Measurements from ENCODE around the gene GANAB. TPM values are rescaled to one million over a fixed set of nuclear protein-coding genes. Genes with fewer than 3 reads are reported as not detected.

GANAB gene
- total and polyA plus RNA-seq, 2 donors (not counting 1 experiment from before 2014, with no cell fraction given) = 279 to 328 TPM

DNA sequence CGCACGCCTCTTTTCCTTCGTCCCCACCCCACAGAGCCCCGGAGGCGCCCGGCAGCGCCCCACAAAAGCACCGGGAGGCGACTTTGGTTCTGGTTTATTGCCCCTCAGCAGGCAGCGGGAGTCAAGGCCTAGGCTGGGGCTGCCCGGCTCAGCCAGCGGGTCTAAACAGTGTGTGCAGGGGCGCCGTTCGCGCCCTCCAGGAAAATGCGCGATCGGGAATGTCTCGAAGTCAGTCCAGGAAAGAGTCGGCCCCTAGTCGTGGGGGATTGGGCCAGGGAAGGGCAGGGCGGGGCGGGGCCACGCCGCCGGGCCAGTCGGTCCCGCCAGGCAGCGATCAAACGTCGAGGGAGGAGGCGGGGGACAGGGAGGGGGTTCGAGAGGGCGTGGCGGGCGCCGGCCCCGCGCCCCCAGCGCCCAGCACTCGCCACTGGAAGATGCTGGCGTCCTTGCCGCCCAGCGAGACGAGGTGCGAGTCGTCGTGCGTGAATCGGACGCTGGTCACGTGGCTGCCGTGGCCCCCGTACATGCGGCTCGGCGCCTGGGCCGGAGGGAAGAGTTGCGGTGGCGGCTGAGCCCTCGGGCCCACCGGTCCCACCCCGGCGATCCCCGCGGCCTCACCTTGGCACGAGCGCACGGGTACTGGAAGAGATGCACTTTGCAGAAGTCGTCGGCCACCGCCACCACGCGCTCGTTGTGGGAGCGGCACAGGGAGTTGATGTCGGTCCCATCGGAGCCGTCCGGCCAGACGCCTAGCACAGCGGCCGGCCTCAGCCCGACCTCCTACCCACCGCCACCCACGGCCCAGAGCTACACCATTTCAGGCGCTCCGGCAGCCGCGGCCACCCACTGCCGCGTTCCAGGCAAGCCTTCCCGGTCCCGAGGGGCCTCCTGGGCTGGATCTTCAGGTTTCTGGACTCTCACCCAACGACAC is 44.0 kb downstream of the GANAB start:
- Histone ChIP-seq H3K79me2 (ENCODE audit: control insufficient read depth, insufficient read depth, low read length) (peaks cover 36% of the 10 kb centered on the region), H3K4me2 (ENCODE audit: extremely low read depth, insufficient read depth, low read length) (peak overlapping the region; percentile 85), H3K9ac (ENCODE audit: insufficient read depth, low read length) (peak overlapping the region; percentile 26), H4K20me1 (ENCODE audit: control insufficient read depth, extremely low read depth, insufficient read depth, low read length) (no peaks in the 10 kb centered on the region), H3K9me3 (ENCODE audit: control insufficient read depth, insufficient read depth, low read depth, low read length) (no peaks in the 10 kb centered on the region), H3K27me3 (ENCODE audit: control insufficient read depth, insufficient read depth, low read length) (no peaks in the 10 kb centered on the region), H3K4me1 (ENCODE audit: control insufficient read depth, extremely low read depth, insufficient read depth, low read length) (peaks cover 6% of the 10 kb centered on the region), H3K36me3 (ENCODE audit: control insufficient read depth, insufficient read depth, low read length) (peaks cover 14% of the 10 kb centered on the region), H2AFZ (ENCODE audit: low read length) (peak overlapping the region; percentile 10), H3K4me3 (replicated peaks in 1 of 4; ENCODE audit: control extremely low read depth in 1 of 4, insufficient read depth in 1 of 4, low read depth in 3 of 4, low read length in 4 of 4) (peak overlapping the region; percentile 36 to 77 (median 49)), H3K27ac (ENCODE audit: insufficient read depth, low read length) (peak overlapping the region; percentile 92)
- DNase-seq (ENCODE audit: low read depth in 2 of 2) = peak; percentile 21 to 70
- no peak for TF ChIP-seq EZH2 (IDR thresholded peaks at IDR 0.05; ENCODE audit: low read length, missing control alignments)
- TF ChIP-seq, protein P1, sequence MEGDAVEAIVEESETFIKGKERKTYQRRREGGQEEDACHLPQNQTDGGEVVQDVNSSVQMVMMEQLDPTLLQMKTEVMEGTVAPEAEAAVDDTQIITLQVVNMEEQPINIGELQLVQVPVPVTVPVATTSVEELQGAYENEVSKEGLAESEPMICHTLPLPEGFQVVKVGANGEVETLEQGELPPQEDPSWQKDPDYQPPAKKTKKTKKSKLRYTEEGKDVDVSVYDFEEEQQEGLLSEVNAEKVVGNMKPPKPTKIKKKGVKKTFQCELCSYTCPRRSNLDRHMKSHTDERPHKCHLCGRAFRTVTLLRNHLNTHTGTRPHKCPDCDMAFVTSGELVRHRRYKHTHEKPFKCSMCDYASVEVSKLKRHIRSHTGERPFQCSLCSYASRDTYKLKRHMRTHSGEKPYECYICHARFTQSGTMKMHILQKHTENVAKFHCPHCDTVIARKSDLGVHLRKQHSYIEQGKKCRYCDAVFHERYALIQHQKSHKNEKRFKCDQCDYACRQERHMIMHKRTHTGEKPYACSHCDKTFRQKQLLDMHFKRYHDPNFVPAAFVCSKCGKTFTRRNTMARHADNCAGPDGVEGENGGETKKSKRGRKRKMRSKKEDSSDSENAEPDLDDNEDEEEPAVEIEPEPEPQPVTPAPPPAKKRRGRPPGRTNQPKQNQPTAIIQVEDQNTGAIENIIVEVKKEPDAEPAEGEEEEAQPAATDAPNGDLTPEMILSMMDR (conservative IDR thresholded peaks at IDR 0.05 in 1 of 2, IDR thresholded peaks at IDR 0.05 in 1 of 2; ENCODE audit: low read depth in 1 of 2, low read length in 2 of 2) = no peak

DNA sequence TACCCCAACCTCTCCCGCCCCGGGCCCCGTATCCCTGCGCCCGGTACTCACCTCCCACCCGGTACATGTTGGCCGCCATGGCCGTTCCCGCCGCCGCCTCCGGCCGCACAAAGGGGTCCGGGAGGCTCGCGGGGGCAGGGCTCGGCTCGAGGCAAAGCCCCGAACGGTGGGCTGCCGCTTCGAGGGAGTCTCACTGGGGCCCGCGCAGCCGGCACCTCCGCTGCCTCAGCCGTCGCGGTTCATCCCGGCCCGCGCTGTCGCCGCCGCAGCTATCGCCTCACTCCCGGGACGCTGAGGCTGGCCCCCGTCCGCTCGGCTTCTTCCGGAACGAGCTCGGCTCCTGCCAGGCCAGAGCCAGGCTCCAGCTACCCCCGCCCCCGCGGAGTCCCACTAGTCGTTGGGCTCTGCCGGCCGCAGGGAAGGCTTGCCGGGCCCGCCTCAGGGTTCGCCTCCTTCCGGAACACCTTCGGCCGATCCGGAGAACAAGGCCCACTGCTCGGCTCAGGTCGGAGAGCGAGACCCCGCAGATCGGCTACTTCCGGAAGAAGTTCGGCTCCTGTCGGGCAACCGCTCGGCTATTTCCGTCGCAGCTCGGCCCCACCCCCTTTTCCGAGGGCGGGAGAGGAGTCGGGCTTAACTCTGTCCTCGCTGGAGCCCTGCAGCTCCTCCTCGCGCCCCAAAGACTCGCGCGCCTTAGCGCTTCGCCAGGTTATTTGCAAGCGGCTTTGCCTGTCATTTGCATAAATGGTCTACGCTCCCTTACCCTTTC is 44.9 kb downstream of the GANAB start, which contains the start of gene MTA2:
Gene MTA2, minus strand, starts transcription at position 494 of the 769 bp plus-strand sequence. Its CDS starts 415 bp downstream, at position 79.
- H4K20me1 ChIP-seq (ENCODE audit: control insufficient read depth, extremely low read depth, insufficient read depth, low read length) = no peaks in the 10 kb centered on the region
- H3K4me2 ChIP-seq (ENCODE audit: extremely low read depth, insufficient read depth, low read length) = peak within 1 kb of the TSS; percentile 88
- peak within 1 kb of the TSS; percentile 77 to 93 (median 89) for H3K4me3 ChIP-seq (replicated peaks in 1 of 4; ENCODE audit: control extremely low read depth in 1 of 4, insufficient read depth in 1 of 4, low read depth in 3 of 4, low read length in 4 of 4)
- no peaks in the 10 kb centered on the region for H3K9me3 ChIP-seq (ENCODE audit: control insufficient read depth, insufficient read depth, low read depth, low read length)
- H3K27me3 ChIP-seq (ENCODE audit: control insufficient read depth, insufficient read depth, low read length) = no peaks in the 10 kb centered on the region
- H3K9ac ChIP-seq (ENCODE audit: insufficient read depth, low read length) = peak within 1 kb of the TSS; percentile 94
- H2AFZ ChIP-seq (ENCODE audit: low read length) = peak within 1 kb of the TSS; percentile 32
- H3K4me1 ChIP-seq (ENCODE audit: control insufficient read depth, extremely low read depth, insufficient read depth, low read length) = peaks cover 6% of the 10 kb centered on the region
- peaks cover 37% of the 10 kb centered on the region for H3K79me2 ChIP-seq (ENCODE audit: control insufficient read depth, insufficient read depth, low read length)
- peak; percentile 96 to 98 for DNase-seq (ENCODE audit: low read depth in 2 of 2)
- peak within 1 kb of the TSS; percentile 92 for H3K27ac ChIP-seq (ENCODE audit: insufficient read depth, low read length)
- peaks cover 17% of the 10 kb centered on the region for H3K36me3 ChIP-seq (ENCODE audit: control insufficient read depth, insufficient read depth, low read length)
- TF ChIP-seq, protein P1 (conservative IDR thresholded peaks at IDR 0.05 in 1 of 2, IDR thresholded peaks at IDR 0.05 in 1 of 2; ENCODE audit: low read depth in 1 of 2, low read length in 2 of 2) = no peak
- no peak for TF ChIP-seq EZH2 (IDR thresholded peaks at IDR 0.05; ENCODE audit: low read length, missing control alignments)

DNA sequence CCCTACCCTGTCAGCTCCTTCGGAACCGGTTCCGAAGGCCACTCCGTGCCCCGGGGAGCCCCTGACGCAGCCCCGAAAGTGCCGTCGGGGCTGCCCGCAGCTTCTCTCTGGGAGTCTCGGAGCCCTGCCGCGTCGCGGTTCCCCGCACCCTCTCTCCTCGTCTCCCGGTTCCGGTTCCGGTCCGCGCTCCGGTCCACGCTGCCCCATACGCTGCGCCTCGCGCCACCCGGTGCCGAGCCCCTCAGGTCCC is 45.4 kb downstream of the GANAB start:
- no peaks in the 10 kb centered on the region for H4K20me1 ChIP-seq (ENCODE audit: control insufficient read depth, extremely low read depth, insufficient read depth, low read length)
- peaks cover 6% of the 10 kb centered on the region for H3K4me1 ChIP-seq (ENCODE audit: control insufficient read depth, extremely low read depth, insufficient read depth, low read length)
- peak overlapping the region; percentile 88 for H3K4me2 ChIP-seq (ENCODE audit: extremely low read depth, insufficient read depth, low read length)
- H3K9ac ChIP-seq (ENCODE audit: insufficient read depth, low read length) = peak overlapping the region; percentile 94
- no peak for DNase-seq (ENCODE audit: low read depth in 2 of 2)
- no peaks in the 10 kb centered on the region for H3K27me3 ChIP-seq (ENCODE audit: control insufficient read depth, insufficient read depth, low read length)
- no peak overlapping the region for H2AFZ ChIP-seq (ENCODE audit: low read length)
- H3K79me2 ChIP-seq (ENCODE audit: control insufficient read depth, insufficient read depth, low read length) = peaks cover 37% of the 10 kb centered on the region
- peaks cover 21% of the 10 kb centered on the region for H3K36me3 ChIP-seq (ENCODE audit: control insufficient read depth, insufficient read depth, low read length)
- peak overlapping the region; percentile 77 to 93 (median 89) for H3K4me3 ChIP-seq (replicated peaks in 1 of 4; ENCODE audit: control extremely low read depth in 1 of 4, insufficient read depth in 1 of 4, low read depth in 3 of 4, low read length in 4 of 4)
- H3K27ac ChIP-seq (ENCODE audit: insufficient read depth, low read length) = peak overlapping the region; percentile 92
- TF ChIP-seq, protein P1 (conservative IDR thresholded peaks at IDR 0.05 in 1 of 2, IDR thresholded peaks at IDR 0.05 in 1 of 2; ENCODE audit: low read depth in 1 of 2, low read length in 2 of 2) = no peak
- no peak for TF ChIP-seq EZH2 (IDR thresholded peaks at IDR 0.05; ENCODE audit: low read length, missing control alignments)
- H3K9me3 ChIP-seq (ENCODE audit: control insufficient read depth, insufficient read depth, low read depth, low read length) = no peaks in the 10 kb centered on the region

All from fibroblast of lung (primary cell).